AG04450 (cell line): ENCODE results near the gene RETREG1. TPM values are rescaled to one million over a fixed set of nuclear protein-coding genes. Genes with fewer than 3 reads are reported as not detected.

Experiments
- CTCF ChIA-PET: fragments of 300-600, 350-600 bp; formaldehyde crosslinking; extraction: SDS; loops from one replicate; lab custom pipeline; 2022; ENCODE audit warnings: antibody characterized with exemption, inconsistent platforms; lab: Charles Lee
- POLR2A ChIA-PET: fragments of 350-600 bp; formaldehyde crosslinking; extraction: SDS; loops from one replicate; lab custom pipeline; 2021; ENCODE audit warnings: antibody characterized with exemption, inconsistent platforms; lab: Yijun Ruan, JAX
- DNase-seq: peaks from one replicate; pipeline ENCODE4 v3.0.0-alpha.2; 2011; ENCODE audit warnings: low read depth, low spot score
- H3K27ac ChIP-seq: one replicate; pipeline ENCODE4 v1.5.1; 2012; ENCODE audit warnings: low read depth, low read length, control low read depth
- H3K27me3 ChIP-seq: one replicate; pipeline ENCODE4 v1.6.0; 2012; ENCODE audit warnings: low read length; ENCODE audit not compliant: control insufficient read depth, insufficient read depth
- H3K4me3 ChIP-seq: 2 replicates; pipeline ENCODE4 v1.5.1; 2011; ENCODE audit warnings: mild to moderate bottlenecking, low read depth, low read length, control low read depth
- H3K9me3 ChIP-seq: 2 replicates; pipeline ENCODE4 v1.5.1; 2012; ENCODE audit warnings: low read length; ENCODE audit not compliant: control insufficient read depth, insufficient read depth
- polyA plus RNA-seq: library from polyadenylated mRNA; depleted of rRNA; stranded (reverse); fragments of >200 nt; gene quantifications from 2 replicates; pipeline ENCODE4 v1.2.3, GENCODE V29; 2011
- TF ChIP-seq, protein P1 (sequence below): IDR thresholded peaks from 2 replicates; pipeline ENCODE4 v1.5.1; 2011; ENCODE audit warnings: low read depth, low read length, control low read depth, inconsistent platforms

Gene RETREG1
- polyA plus RNA-seq, 1 experiment = 0.14 TPM

DNA sequence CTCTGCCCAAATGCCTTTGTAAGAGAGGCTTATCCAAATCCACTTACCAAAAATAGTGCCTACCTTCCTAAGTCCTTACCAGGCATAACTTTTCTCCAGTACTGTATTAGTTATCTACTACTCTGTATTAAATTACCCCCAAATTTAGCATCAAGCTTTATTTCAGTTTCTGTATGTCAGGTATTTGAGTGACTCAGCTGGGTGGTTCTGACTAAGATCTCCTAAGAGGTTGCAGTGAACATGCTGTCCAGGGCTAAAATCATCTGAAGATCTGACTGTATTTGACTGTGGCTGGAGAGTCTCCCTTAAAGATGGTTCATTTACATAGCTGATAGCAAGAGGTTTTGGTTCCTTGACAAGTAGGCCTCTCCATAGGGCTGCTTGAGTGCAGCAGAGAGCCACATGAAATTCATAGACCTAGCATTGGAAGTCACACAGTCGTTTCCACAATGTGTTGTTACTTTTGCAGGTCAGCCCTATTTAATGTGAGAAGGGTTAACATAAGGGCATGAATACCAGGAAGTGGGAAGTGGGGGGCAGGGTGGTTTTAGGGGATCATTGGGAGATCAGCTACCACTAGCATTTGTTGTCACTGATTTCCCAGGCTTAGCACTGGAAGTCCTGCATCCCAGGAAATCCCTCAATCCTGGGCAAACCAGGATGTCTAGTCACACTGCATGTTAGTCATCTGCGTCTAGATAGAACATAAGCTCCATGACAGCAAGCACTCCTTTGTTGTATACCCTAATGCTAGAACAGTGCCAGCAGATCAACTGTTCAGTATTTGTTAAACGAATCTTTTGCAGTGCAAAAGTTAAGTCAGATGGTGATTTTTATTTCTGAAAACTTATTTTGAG, 149.2 kb downstream of the RETREG1 start:
- Histone ChIP-seq H3K4me3 (no peak overlapping the region; the same call in 1 of the 2 replicates), H3K27ac (no peak overlapping the region), H3K27me3 (no peaks in the 10 kb centered on the region), H3K9me3 (peaks cover 9% of the 10 kb centered on the region; the same call in 1 of the 2 replicates)
- ChIA-PET POLR2A (no interaction called here), CTCF (interaction anchor here (1.0 to 5.5 kb wide), 2 partner anchors 12 to 307 kb away, joined by 3 to 22 read pairs; no protein-coding TSS in a partner anchor)
- TF ChIP-seq, protein P1, sequence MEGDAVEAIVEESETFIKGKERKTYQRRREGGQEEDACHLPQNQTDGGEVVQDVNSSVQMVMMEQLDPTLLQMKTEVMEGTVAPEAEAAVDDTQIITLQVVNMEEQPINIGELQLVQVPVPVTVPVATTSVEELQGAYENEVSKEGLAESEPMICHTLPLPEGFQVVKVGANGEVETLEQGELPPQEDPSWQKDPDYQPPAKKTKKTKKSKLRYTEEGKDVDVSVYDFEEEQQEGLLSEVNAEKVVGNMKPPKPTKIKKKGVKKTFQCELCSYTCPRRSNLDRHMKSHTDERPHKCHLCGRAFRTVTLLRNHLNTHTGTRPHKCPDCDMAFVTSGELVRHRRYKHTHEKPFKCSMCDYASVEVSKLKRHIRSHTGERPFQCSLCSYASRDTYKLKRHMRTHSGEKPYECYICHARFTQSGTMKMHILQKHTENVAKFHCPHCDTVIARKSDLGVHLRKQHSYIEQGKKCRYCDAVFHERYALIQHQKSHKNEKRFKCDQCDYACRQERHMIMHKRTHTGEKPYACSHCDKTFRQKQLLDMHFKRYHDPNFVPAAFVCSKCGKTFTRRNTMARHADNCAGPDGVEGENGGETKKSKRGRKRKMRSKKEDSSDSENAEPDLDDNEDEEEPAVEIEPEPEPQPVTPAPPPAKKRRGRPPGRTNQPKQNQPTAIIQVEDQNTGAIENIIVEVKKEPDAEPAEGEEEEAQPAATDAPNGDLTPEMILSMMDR = no peak
- peak; percentile 16 for DNase-seq

DNA sequence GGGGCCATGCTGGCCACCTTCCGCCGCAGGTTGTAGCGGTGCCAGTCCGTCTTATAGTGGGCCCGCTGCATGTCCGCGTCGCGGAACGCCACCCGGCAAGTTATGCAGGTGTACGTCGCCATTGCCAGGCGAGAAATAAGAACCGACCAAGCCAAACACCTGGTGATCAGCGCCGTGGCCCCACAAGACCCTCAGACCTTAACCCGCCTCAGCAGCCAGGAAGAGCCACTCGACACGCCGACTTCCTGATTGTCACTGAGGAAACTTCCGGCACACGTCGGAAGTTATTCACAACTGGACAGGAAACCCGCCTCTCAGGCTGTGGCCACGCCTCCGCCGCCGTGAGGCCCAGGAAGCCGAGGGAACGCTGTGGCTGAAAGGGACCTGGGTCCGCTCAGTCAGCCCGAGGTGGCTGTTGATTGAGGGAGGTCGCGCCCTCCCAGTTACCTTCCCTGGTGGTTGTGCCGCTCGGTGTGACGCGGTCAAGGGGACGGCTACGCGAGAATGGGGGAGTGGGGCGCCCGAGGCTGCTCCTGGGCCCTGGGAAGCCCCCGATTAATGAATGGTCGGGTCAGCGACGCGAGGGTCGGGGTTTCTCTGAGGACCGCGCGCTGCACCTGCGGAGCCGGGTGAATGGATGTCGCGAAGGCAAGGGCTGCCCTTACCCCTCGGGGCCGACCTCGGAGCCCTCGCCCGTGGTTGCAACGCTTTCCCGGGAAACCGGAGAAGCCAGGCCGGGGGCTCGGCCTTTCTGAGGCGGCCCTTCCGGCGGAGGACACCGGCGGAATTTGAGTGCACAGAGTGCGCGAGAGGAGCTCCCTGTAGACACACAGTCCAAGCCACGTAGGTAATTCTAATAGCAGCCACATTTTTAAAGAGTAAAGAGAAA, 151.0 kb downstream of the RETREG1 start, which contains the start of gene ZNF622:
ZNF622 (minus strand) TSS at position 257 of the 889 bp plus-strand sequence; CDS start at position 122, 135 bp downstream.
- TF ChIP-seq, protein P1 = no peak
- ChIA-PET POLR2A (no interaction called here), CTCF (interaction anchor here (3.1 kb wide), 1 partner anchor 10 kb away, joined by 12 read pairs; no protein-coding TSS in a partner anchor)
- H3K4me3 ChIP-seq = peak within 1 kb of the TSS; percentile 92
- H3K27me3 ChIP-seq = no peaks in the 10 kb centered on the region
- DNase-seq = peak; percentile 63
- peak within 1 kb of the TSS; percentile 62 for H3K27ac ChIP-seq
- peaks cover 9% of the 10 kb centered on the region; the same call in 1 of the 2 replicates for H3K9me3 ChIP-seq

DNA sequence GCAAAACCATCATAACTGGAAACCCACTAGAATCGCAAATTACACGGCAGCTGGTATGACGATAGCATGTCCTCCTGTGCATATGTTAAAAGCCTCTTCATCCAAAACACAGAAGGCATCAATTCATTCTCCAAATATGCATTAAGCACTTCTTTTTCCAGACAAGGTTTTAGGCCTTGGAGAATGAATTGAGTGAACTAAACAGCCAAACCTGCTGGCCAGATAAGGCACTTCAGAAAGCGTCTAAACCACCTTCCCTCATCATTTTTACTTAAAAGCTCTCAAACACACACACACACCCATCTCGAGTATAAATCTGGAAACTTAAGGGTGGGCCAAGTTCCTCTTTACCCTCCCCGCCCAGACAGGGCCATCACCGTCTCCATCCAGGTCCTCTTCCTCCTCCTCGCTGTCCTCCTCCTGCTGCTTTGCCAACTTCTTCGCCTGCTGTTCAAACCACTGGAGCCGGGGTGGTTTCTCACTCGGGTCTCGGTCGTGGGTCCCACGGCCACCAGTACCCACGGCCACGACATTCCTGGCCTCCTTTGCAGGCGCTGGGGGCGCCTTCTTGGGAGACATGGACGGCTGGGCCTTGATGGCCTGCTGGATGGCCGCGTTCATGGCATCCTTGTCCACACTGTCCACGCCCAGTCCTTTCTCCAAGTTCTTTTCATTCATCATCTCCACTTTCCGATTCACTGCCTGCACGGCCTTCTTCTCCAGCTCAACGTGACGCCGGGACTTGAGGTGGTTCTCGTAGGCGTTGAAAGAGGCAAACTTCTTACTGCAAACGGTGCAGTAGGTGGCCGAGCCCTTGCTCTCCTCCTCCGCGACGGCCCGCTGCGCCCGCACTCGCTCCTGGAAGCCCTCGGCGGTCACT, 151.9 kb downstream of the RETREG1 start:
- H3K4me3 ChIP-seq = peak overlapping the region; percentile 92
- TF ChIP-seq, protein P1 = peak; percentile 29
- no peak for DNase-seq
- CTCF ChIA-PET = interaction anchor here (0.6 to 3.1 kb wide), 3 partner anchors 9 to 458 kb away, joined by 3 to 12 read pairs (median 5); no protein-coding TSS in a partner anchor
- POLR2A ChIA-PET = no interaction called here
- peaks cover 9% of the 10 kb centered on the region; the same call in 1 of the 2 replicates for H3K9me3 ChIP-seq
- H3K27me3 ChIP-seq = no peaks in the 10 kb centered on the region
- no peak overlapping the region for H3K27ac ChIP-seq

DNA sequence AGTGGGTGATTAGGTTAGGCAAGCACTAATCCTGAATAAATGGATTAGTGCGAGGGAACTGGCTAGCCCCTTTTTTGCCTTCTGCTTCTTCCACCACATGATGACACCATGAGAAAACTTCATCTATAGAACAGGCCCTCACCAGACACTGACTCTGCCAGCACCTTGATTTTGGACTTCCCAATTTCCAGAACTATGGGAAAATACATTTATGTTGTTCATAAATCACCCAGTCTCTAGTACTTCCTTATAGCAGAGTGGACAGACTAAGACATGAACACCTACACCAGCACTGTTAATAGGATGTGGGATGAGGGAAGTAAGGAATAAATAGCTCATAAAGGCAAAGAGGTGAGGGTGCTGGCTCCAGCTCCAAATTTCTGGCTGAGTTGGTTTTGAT, 152.6 kb downstream of the RETREG1 start:
- H3K27ac ChIP-seq = no peak overlapping the region
- DNase-seq = no peak
- ChIA-PET CTCF (interaction anchor here (0.6 to 3.1 kb wide), 5 partner anchors 8 to 725 kb away, joined by 3 to 12 read pairs (median 3); no protein-coding TSS in a partner anchor), POLR2A (no interaction called here)
- peak overlapping the region; percentile 92 for H3K4me3 ChIP-seq
- H3K27me3 ChIP-seq = no peaks in the 10 kb centered on the region
- H3K9me3 ChIP-seq = peaks cover 9% of the 10 kb centered on the region; the same call in 1 of the 2 replicates
- TF ChIP-seq, protein P1 = no peak
